GM10248 (cell line): ENCODE data around the gene LDLRAD4.

Source experiments
- CTCF ChIA-PET: fragments of 300-600 bp; sonication (Branson Sonifier 250); formaldehyde crosslinking; extraction: SDS; loops from one replicate; lab custom pipeline; 2021; ENCODE audit warnings: antibody characterized with exemption; lab: Yijun Ruan, JAX
- POLR2A ChIA-PET: fragments of 350-650 bp; sonication (Branson Sonifier 250); formaldehyde crosslinking; extraction: SDS; loops from one replicate; lab custom pipeline; 2020; ENCODE audit warnings: antibody characterized with exemption; lab: Yijun Ruan, JAX
- DNase-seq: peaks from one replicate; pipeline ENCODE4 v3.0.0; 2012; ENCODE audit errors: extremely low spot score
- TF ChIP-seq, protein P1 (sequence below): IDR thresholded peaks from 2 replicates; pipeline ENCODE4 v1.5.1; 2012; ENCODE audit warnings: mild to moderate bottlenecking, low read depth; ENCODE audit errors: extremely low read depth, missing control alignments, control extremely low read depth

The LDLRAD4 gene

DNA sequence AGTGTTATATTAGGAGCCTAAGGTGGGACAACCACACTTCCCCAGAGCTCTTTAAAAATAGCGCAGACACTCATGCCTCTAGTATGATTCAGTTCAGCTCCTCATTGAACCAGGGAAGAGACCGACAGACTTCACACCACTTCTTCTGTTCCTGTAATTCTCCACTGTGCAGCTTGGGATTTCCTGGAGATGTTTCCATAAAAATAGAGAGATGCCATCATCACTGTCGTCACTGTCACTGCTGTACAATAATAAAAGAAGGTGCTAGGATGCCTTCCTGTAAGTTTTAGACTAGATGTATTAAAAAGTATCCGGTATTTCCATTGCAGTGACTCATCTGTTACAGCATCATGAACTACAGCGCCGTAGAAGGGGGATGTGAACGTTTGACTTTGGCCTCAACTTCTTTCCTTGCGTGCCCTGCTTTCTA is 396.9 kb downstream of the LDLRAD4 start:
- ChIA-PET POLR2A (interaction anchor here (0.7 to 8.3 kb wide), 3 partner anchors 30 to 53 kb away, joined by 5 to 159 read pairs (median 5); no protein-coding TSS in a partner anchor), CTCF (interaction anchor here (1.0 kb wide), 1 partner anchor 57 kb away, joined by 6 read pairs; no protein-coding TSS in a partner anchor)
- TF ChIP-seq, protein P1, sequence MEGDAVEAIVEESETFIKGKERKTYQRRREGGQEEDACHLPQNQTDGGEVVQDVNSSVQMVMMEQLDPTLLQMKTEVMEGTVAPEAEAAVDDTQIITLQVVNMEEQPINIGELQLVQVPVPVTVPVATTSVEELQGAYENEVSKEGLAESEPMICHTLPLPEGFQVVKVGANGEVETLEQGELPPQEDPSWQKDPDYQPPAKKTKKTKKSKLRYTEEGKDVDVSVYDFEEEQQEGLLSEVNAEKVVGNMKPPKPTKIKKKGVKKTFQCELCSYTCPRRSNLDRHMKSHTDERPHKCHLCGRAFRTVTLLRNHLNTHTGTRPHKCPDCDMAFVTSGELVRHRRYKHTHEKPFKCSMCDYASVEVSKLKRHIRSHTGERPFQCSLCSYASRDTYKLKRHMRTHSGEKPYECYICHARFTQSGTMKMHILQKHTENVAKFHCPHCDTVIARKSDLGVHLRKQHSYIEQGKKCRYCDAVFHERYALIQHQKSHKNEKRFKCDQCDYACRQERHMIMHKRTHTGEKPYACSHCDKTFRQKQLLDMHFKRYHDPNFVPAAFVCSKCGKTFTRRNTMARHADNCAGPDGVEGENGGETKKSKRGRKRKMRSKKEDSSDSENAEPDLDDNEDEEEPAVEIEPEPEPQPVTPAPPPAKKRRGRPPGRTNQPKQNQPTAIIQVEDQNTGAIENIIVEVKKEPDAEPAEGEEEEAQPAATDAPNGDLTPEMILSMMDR: no peak
- DNase-seq: no peak

DNA sequence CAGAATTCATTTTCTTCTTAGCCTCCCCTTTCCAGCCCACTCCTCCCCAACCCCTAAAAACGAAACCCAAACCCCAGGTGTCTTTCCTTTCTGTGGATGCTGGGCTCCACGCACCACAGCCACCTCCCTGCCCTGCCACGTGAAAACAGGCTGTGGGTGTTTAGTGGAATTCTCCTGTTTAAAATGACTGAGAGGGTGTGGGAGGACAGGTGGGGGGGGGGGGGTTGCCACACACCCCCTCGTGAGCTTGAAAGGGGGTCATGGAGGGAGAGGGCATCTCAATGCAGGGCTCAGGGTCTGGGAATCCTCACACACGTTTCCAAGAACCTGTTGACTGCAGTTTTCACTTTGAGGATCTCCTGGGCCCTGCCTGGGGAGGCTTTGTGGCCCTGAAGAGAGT is 397.5 kb downstream of the LDLRAD4 start:
- TF ChIP-seq, protein P1: no peak
- no peak for DNase-seq
- ChIA-PET CTCF (interaction anchor here (1.2 kb wide), 1 partner anchor 56 kb away, joined by 3 read pairs; no protein-coding TSS in a partner anchor), POLR2A (no interaction called here)

DNA sequence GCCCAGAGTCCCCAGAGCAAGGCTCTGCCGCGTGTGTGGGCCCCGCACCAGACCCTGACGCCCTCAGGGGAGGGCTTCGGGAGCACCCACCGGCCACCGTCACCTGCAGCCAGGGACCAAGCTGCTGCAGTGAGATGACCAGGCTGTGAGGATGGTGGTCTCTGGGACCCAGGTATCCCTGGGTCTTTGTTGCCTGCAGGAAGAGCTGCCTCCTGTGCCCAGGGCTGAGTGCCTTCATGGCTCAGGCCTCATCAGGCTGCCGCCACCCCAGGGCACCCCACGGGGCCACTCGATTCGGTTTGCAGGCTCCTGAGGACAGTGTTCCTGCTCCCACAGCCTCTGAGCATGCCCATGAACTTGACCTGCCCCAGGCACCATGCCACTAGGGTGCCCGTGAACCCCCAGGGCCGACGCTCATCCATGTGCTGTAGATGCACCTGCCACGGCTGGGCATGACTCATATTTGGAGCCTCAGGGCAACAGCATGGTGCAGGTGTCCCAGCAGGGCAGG is 398.0 kb downstream of the LDLRAD4 start:
- ChIA-PET CTCF (interaction anchor here (1.2 kb wide), 1 partner anchor 57 kb away, joined by 3 read pairs; no protein-coding TSS in a partner anchor), POLR2A (no interaction called here)
- TF ChIP-seq, protein P1: no peak
- no peak for DNase-seq

DNA sequence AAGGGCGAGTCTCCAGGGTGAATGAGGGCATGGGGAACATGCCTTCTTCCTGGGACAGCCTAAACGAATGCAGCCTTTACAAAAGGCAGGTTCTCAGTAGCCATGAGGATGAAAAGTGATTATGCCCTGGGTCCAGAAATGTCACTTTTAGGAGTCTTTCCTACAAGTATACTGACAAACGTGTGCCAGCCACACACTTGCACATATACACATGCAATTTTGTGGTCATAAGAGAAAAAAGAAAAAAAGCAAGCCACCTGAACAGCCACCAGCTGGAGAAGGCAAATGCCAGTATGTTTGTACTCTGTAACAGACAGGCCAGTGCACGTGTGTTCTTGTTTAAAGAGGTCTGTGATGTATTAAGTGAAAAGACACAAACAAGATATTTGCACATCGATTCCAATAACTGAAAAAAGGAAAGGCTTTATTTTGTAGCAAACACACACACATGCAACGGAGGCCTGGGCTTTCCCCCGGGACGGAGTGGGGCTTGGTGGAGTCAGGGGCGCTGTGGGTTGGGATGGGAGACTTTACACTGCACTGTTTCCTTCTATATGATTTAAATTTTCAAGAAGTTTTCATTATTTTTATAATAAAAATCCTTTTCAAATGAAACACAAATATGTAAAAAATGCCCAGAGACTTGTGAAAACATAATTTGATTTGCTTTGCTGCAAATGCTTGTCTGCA is 399.4 kb downstream of the LDLRAD4 start:
- ChIA-PET POLR2A (no interaction called here), CTCF (interaction anchor here (1.8 kb wide), 1 partner anchor 11 kb away, joined by 5 read pairs; no protein-coding TSS in a partner anchor)

DNA sequence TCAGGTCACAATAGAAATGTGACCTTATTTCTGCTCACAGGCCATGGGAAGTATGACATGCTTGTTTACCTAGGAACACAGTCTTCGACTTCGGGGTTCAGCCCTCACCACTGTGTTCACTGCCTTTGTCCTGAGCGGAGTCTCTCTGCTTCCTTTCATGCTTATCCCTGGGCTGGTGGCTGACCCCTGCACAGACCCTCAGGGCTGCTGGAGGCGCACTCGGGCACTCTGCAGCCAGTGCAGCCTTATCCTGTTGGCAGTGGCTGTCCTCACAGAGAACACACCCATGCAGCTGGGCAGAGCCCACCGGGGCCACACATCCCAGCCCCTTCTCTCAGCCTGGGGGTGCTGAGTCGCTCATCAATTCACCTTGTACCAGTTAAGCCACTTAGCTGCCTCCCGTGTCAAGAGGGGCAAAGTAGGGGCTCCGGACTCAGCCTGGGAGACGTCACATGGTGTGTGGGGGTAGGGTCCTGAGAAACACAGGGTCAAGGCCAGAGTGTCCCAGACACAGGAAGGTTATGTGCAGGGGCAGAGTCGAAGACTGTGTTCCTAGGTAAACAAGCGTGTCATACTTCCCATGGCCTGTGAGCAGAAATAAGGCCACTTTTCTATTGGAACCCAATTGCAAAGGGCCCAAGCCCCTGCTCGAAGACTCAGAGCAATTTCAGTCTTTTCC is 400.3 kb downstream of the LDLRAD4 start:
- ChIA-PET CTCF (interaction anchor here (0.8 to 1.8 kb wide), 2 partner anchors 11 to 60 kb away, joined by 3 to 5 read pairs; no protein-coding TSS in a partner anchor), POLR2A (no interaction called here)
- TF ChIP-seq, protein P1: no peak
- DNase-seq: no peak

More for the DNA sequence above, 399.4 kb downstream of the LDLRAD4 start:
- TF ChIP-seq, protein P1: no peak
- no peak for DNase-seq

DNA sequence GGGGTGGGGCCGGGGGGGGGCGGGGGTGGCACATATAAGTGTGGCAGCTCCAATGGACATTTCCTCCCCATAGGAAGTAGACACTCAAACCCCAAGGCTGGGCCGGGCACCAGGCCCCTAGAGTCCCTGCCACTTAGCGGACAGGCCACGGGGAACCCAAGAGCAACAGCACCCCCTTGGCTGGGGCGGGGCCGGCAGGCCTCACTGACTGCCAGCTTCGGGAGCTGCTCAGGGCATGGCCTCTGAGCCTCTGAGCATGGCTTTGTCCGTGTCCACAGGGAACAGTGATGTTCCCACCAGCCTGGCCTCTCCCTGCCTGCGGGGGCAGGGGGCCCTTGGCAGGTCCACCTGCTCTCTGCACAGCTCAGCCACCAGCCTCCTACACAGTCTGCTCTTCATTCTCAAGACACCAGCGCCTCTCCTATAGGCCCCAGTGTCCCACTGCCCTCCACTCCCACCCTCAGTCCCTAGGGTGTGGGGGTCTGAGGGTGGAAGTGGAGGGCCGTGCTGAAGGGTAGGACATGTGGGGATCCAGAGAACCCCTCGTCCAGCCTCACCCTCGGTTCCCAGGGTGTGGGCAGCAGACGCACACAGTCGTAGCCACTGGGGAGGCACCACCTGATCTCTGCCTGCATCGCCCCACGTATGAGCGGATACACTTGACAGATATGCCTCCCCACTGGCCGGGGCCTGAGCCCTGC is 401.1 kb downstream of the LDLRAD4 start:
- CTCF ChIA-PET: interaction anchor here (0.8 kb wide), 1 partner anchor 61 kb away, joined by 3 read pairs; no protein-coding TSS in a partner anchor
- POLR2A ChIA-PET: no interaction called here
- DNase-seq: no peak
- TF ChIP-seq, protein P1: no peak
